ENCODE data around the gene RAB18. TPM values are rescaled to one million over a fixed set of nuclear protein-coding genes. Genes with fewer than 3 reads are reported as not detected.
A peak's percentile ranks its signal among the peaks of the same experiment; 100 is the strongest.
"Not testable (repeated sequence)": the region's sequence is repeated elsewhere in the genome, so short reads cannot be mapped to it uniquely, and the experiment has no call there.

Gene RAB18
- total RNA-seq, 4 donors from 2014 or later = 40.4 to 72.6 (median 56.9) TPM

DNA sequence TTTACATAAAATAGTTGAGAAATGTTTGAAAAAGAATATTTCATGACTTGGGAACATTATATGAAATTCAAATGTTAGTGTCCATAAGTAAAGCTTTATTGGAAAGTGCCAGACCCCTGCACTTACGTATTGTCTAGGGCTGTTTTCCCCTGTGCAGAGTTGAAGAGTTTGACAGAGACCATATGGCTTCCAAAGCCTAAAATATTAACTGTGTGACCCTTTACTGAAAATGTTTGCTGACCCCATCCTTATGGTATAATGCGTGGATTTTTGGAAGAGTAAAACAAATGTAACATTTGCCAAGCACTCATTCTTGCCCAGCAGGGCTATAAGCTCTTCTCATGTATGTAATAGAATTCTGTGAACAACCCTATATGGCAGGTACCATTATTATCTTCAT, 40.1 kb upstream of the RAB18 start:
- WGBS, 2 donors = 46 to 83% methylated on average over 2 of the region's 2 CpGs
- Histone ChIP-seq H3K27me3 (no peaks in the 10 kb centered on the region), H3K4me3 (no peak overlapping the region), H3K27ac (no peak overlapping the region), H3K36me3 (no peaks in the 10 kb centered on the region), H3K9me3 (no peaks in the 10 kb centered on the region), H3K4me1 (no peaks in the 10 kb centered on the region)
- intact Hi-C loops (cut with DNase I) = no loop called here
- DNase-seq = no peak
- TF ChIP-seq, protein P1, sequence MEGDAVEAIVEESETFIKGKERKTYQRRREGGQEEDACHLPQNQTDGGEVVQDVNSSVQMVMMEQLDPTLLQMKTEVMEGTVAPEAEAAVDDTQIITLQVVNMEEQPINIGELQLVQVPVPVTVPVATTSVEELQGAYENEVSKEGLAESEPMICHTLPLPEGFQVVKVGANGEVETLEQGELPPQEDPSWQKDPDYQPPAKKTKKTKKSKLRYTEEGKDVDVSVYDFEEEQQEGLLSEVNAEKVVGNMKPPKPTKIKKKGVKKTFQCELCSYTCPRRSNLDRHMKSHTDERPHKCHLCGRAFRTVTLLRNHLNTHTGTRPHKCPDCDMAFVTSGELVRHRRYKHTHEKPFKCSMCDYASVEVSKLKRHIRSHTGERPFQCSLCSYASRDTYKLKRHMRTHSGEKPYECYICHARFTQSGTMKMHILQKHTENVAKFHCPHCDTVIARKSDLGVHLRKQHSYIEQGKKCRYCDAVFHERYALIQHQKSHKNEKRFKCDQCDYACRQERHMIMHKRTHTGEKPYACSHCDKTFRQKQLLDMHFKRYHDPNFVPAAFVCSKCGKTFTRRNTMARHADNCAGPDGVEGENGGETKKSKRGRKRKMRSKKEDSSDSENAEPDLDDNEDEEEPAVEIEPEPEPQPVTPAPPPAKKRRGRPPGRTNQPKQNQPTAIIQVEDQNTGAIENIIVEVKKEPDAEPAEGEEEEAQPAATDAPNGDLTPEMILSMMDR (IDR thresholded peaks at IDR 0.05) = no peak

DNA sequence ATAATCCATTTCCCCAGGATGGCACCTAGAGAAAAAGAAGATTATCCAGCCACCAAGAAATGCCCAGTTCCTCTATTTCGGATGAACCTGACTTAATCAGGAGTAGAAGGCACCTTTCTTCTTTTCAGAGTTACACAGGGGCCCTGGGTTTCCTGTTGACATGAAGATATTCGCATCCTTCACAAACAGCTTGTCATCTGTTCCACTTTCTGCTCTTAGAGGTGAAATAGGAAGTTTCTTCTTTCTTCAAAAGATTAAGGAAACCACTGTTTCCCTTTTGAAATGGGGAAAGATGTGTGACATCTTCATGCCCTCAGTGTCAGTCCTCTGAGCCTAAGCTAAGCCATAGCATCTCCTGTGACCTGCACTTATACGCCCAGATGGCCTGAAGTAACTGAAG, 39.1 kb upstream of the RAB18 start:
- no peak for TF ChIP-seq POLR2A (IDR thresholded peaks at IDR 0.05)
- TF ChIP-seq, protein P1 (IDR thresholded peaks at IDR 0.05) = no peak
- no peaks in the 10 kb centered on the region for H3K9me3 ChIP-seq
- H3K36me3 ChIP-seq = no peaks in the 10 kb centered on the region
- H3K4me3 ChIP-seq = no peak overlapping the region
- H3K27ac ChIP-seq = no peak overlapping the region
- H3K4me1 ChIP-seq = no peaks in the 10 kb centered on the region
- DNase-seq = no peak
- 47 to 78% methylated on average over 3 of the region's 3 CpGs for WGBS, 2 donors
- intact Hi-C loops (cut with DNase I) = no loop called here
- H3K27me3 ChIP-seq = no peaks in the 10 kb centered on the region

DNA sequence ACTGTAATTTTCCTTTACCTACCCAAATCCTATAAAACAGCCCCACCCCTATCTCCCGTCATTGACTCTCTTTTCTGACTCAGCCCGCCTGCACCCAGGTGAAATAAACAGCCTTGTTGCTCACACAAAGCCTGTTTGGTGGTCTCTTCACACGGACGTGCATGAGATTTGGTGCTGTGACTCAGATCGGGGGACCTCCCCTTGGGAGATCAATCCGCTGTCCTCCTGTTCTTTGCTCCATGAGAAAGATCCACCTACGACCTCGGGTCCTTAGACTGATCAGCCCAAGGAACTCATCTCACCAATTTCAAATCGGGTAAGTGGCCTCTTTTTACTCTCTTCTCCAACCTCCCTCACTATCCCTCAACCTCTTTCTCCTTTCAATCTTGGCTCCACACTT, 38.5 kb upstream of the RAB18 start:
- H3K27ac ChIP-seq; H3K27me3 ChIP-seq; intact Hi-C loops (cut with DNase I); H3K9me3 ChIP-seq; H3K36me3 ChIP-seq; DNase-seq; H3K4me1 ChIP-seq; H3K4me3 ChIP-seq: not testable (repeated sequence)
- WGBS, 2 donors = 87 to 90% methylated on average over 8 to 9 of the region's 9 CpGs

DNA sequence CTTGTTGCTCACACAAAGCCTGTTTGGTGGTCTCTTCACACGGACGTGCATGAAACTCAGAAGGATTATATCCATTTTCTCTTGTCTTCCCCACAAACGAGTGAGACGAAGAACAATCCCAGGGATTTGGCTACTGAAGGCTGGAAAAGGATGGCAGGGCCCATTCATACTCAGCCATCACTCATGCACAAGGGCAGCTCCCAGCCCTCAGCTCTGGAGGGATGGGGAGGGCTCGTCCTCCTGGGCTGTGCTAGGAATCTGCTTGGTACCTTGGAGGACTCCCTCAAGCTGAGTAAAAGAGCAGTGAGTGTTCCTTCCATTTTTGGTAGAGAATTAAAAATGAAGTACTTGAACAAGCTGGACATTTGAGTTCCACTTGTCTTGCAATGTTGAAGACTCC, 33.2 kb upstream of the RAB18 start:
- 75 to 80% methylated on average over 3 to 5 of the region's 5 CpGs for WGBS, 2 donors
- no peaks in the 10 kb centered on the region for H3K36me3 ChIP-seq
- DNase-seq = no peak
- TF ChIP-seq, protein P1 (IDR thresholded peaks at IDR 0.05) = no peak
- H3K9me3 ChIP-seq = no peaks in the 10 kb centered on the region
- H3K27me3 ChIP-seq = no peaks in the 10 kb centered on the region
- H3K4me3 ChIP-seq = no peak overlapping the region
- H3K4me1 ChIP-seq = peaks cover 0 to 15% (median 5%) of the 10 kb centered on the region in 3 donors
- no peak overlapping the region for H3K27ac ChIP-seq
- intact Hi-C loops (cut with DNase I) = no loop called here

DNA sequence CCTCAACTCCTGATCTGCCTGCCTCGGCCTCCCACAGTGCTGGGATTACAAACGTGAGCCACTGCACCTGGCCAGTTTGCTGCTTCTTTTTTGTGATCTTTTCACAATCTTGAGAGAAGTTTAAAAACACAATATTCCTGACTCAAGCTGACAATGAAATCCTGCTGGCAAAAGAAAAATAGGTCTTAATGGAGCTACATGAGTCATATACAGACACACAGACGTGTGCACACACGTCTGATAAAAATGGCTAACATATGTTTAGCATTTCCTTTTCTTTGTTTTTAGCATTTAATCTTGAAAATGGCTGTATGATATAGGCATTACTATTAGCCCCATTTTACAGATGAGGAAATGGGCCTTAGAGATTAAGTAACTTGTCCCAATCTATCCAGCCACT, 29.4 kb upstream of the RAB18 start:
- intact Hi-C loops (cut with DNase I) = no loop called here
- Histone ChIP-seq H3K27me3 (no peaks in the 10 kb centered on the region), H3K4me3 (no peak overlapping the region), H3K4me1 (peaks cover 0 to 19% (median 5%) of the 10 kb centered on the region in 3 donors), H3K9me3 (no peaks in the 10 kb centered on the region), H3K36me3 (no peaks in the 10 kb centered on the region), H3K27ac (peak overlapping the region; percentile 49 to 76 (median 64))
- no peak for DNase-seq
- 20 to 38% methylated on average over 4 of the region's 4 CpGs for WGBS, 2 donors
- TF ChIP-seq, protein P1 (IDR thresholded peaks at IDR 0.05) = no peak
- TF ChIP-seq POLR2A (IDR thresholded peaks at IDR 0.05) = no peak

DNA sequence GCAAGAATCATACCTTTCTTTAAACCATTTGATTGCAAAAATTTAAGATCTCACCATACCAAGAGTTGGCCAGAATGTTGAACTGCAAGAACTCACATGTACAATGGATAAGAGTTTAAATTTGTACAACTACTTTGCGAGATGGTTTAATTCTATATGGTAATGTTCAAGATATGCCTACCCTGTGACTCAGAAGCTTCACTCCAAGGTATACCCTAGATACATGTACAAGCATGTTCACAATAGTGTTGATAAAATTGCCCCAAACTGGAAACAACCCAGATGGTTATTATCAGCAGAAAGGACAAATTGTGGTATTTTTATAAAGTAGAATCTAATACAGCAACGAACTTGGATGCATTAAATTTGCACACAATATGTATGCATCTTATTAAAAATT, 25.1 kb upstream of the RAB18 start:
- Histone ChIP-seq H3K9me3 (no peaks in the 10 kb centered on the region), H3K4me3 (no peak overlapping the region), H3K4me1 (peaks cover 3 to 51% (median 14%) of the 10 kb centered on the region in 3 donors), H3K36me3 (no peaks in the 10 kb centered on the region), H3K27me3 (no peaks in the 10 kb centered on the region), H3K27ac (no peak overlapping the region)
- intact Hi-C loops (cut with DNase I) = no loop called here
- no peak for DNase-seq
- TF ChIP-seq, protein P1 (IDR thresholded peaks at IDR 0.05) = no peak
- no peak for TF ChIP-seq POLR2A (IDR thresholded peaks at IDR 0.05)
- WGBS, 2 donors = 22 to 49% methylated on average over 2 of the region's 2 CpGs
